Colonic mucosa (tissue), 4 donors: ENCODE data around the gene HGD. TPM values are rescaled to one million over a fixed set of nuclear protein-coding genes. Genes with fewer than 3 reads are reported as not detected.
"Not testable (repeated sequence)": the region's sequence is repeated elsewhere in the genome, so short reads cannot be mapped to it uniquely, and the experiment has no call there.

Experiments
- DNase-seq: peaks from one replicate; pipeline ENCODE4 v3.0.0-alpha.2; 2020
- H3K27ac ChIP-seq: fragments of 200-600 bp; one replicate; pipeline ENCODE4 v1.8.0; 2021
- H3K27me3 ChIP-seq: fragments of 200-600 bp; one replicate; pipeline ENCODE4 v1.8.0; 2021
- H3K36me3 ChIP-seq: fragments of 200-600 bp; one replicate; pipeline ENCODE4 v1.8.0; 2021
- H3K4me1 ChIP-seq: fragments of 200-600 bp; one replicate; pipeline ENCODE4 v1.8.0; 2021; ENCODE audit warnings: mild to moderate bottlenecking
- H3K4me3 ChIP-seq: fragments of 200-600 bp; one replicate; pipeline ENCODE4 v1.8.0; 2021
- H3K9ac ChIP-seq, 2 donors: one replicate each; pipeline ENCODE4 v1.7.0; 2013; ENCODE audit warnings: control low read depth in 2 of 2, low read depth in 2 of 2, low read length in 2 of 2
- H3K9me3 ChIP-seq: fragments of 200-600 bp; one replicate; pipeline ENCODE4 v1.8.0; 2021
- CTCF ChIP-seq: fragments of 200-600 bp; IDR thresholded peaks from one replicate; pipeline ENCODE4 v1.8.0; 2022; ENCODE audit warnings: antibody characterized with exemption, mild to moderate bottlenecking
- intact Hi-C: fragments of 100-400 bp; cut with DNase I; formaldehyde crosslinking; loops from one replicate; pipeline ENCODE4 v1.14.1; 2022
- total RNA-seq, 2 donors: library from RNA; stranded (reverse); fragmentation: NEBNext Ultra II Directional in 1 of 2; extraction: Animal tissue kit (Norgen Biotek cat#: 25700) in 1 of 2; gene quantifications; one replicate each; pipeline ENCODE4 v1.2.1, GENCODE V29; 2021
- donor health status: healthy.
- donor health status: DM: no; HTN: no; CAD: no.
- donor health status: DM: no; HTN: no; CAD: no.

HGD gene
- total RNA-seq, 2 donors from 2014 or later = 37.6 to 48.5 TPM

GRCh38 chr3:120678984-120679383, 3.1 kb downstream of the HGD start:
- no peaks in the 10 kb centered on the region for H3K36me3 ChIP-seq
- TF ChIP-seq CTCF = no peak
- peak overlapping the region; percentile 68 for H3K27ac ChIP-seq
- H3K27me3 ChIP-seq = no peaks in the 10 kb centered on the region
- no peaks in the 10 kb centered on the region for H3K9me3 ChIP-seq
- H3K4me3 ChIP-seq = no peak overlapping the region
- intact Hi-C loops = no loop called here
- peak; percentile 24 for DNase-seq
- H3K4me1 ChIP-seq = no peaks in the 10 kb centered on the region
- peak overlapping the region in 1 of 2 donors; percentile 55 for H3K9ac ChIP-seq

GRCh38 chr3:120678331-120678947, 3.6 kb downstream of the HGD start:
- TF ChIP-seq CTCF = no peak
- intact Hi-C loops = no loop called here
- Histone ChIP-seq H3K36me3 (no peaks in the 10 kb centered on the region), H3K9ac (peak overlapping the region in 1 of 2 donors; percentile 55), H3K4me3 (no peak overlapping the region), H3K27ac (peak overlapping the region; percentile 68), H3K9me3 (no peaks in the 10 kb centered on the region), H3K27me3 (no peaks in the 10 kb centered on the region), H3K4me1 (no peaks in the 10 kb centered on the region)
- peak; percentile 87 for DNase-seq

GRCh38 chr3:120677193-120677592, 4.8 kb downstream of the HGD start:
- not testable (repeated sequence) for DNase-seq

GRCh38 chr3:120673116-120673515, 8.9 kb downstream of the HGD start:
- no peak for DNase-seq

More at GRCh38 chr3:120677193-120677592, 4.8 kb downstream of the HGD start:
- H3K36me3 ChIP-seq, H3K4me3 ChIP-seq, H3K4me1 ChIP-seq, intact Hi-C loops, H3K27ac ChIP-seq, H3K27me3 ChIP-seq, H3K9me3 ChIP-seq, H3K9ac ChIP-seq: not testable (repeated sequence)

GRCh38 chr3:120670576-120670975, 11.5 kb downstream of the HGD start:
- no peak overlapping the region for H3K9ac ChIP-seq
- no peaks in the 10 kb centered on the region for H3K9me3 ChIP-seq
- intact Hi-C loops = no loop called here
- no peak for TF ChIP-seq CTCF
- H3K36me3 ChIP-seq = no peaks in the 10 kb centered on the region
- no peak overlapping the region for H3K4me3 ChIP-seq
- no peaks in the 10 kb centered on the region for H3K27me3 ChIP-seq
- DNase-seq = no peak
- no peaks in the 10 kb centered on the region for H3K4me1 ChIP-seq
- H3K27ac ChIP-seq = no peak overlapping the region

More at GRCh38 chr3:120673116-120673515, 8.9 kb downstream of the HGD start:
- no peak for TF ChIP-seq CTCF
- H3K27ac ChIP-seq = no peak overlapping the region
- no peaks in the 10 kb centered on the region for H3K4me1 ChIP-seq
- H3K9ac ChIP-seq = no peak overlapping the region
- intact Hi-C loops = no loop called here
- no peaks in the 10 kb centered on the region for H3K9me3 ChIP-seq
- no peaks in the 10 kb centered on the region for H3K27me3 ChIP-seq
- no peak overlapping the region for H3K4me3 ChIP-seq
- no peaks in the 10 kb centered on the region for H3K36me3 ChIP-seq

GRCh38 chr3:120664926-120665325, 17.1 kb downstream of the HGD start:
- Histone ChIP-seq H3K4me3 (no peak overlapping the region), H3K36me3 (no peaks in the 10 kb centered on the region), H3K9me3 (no peaks in the 10 kb centered on the region), H3K4me1 (no peaks in the 10 kb centered on the region), H3K27ac (no peak overlapping the region), H3K27me3 (no peaks in the 10 kb centered on the region), H3K9ac (no peak overlapping the region)
- intact Hi-C loops = no loop called here
- no peak for TF ChIP-seq CTCF
- DNase-seq = no peak
